KOPT-K1 (cell line): Measurements from ENCODE around the gene CYRIA.

Experiments
- H3K27ac ChIP-seq: fragments of 200-600 bp; sonication (generic); 2 replicates; pipeline ENCODE4 v1.5.1; 2016; ENCODE audit warnings: antibody characterized with exemption, mild to moderate bottlenecking, low read depth, low read length; ENCODE audit not compliant: poor library complexity, severe bottlenecking
- H3K36me3 ChIP-seq: fragments of 200-600 bp; sonication (generic); 2 replicates; pipeline ENCODE4 v1.5.1; 2017; ENCODE audit warnings: antibody characterized with exemption, mild to moderate bottlenecking, low read length, moderate library complexity; ENCODE audit not compliant: insufficient read depth
- H3K9me3 ChIP-seq: fragments of 200-600 bp; sonication (generic); 2 replicates; pipeline ENCODE4 v1.5.1; 2017; ENCODE audit warnings: antibody characterized with exemption, low read length, mild to moderate bottlenecking; ENCODE audit not compliant: insufficient read depth, poor library complexity, severe bottlenecking

The CYRIA gene

GRCh38 chr2:16633621-16634430, 31.8 kb downstream of the CYRIA start:
- Histone ChIP-seq H3K27ac (no peak overlapping the region), H3K36me3 (no peaks in the 10 kb centered on the region), H3K9me3 (no peaks in the 10 kb centered on the region)

GRCh38 chr2:16632598-16632997, 33.0 kb downstream of the CYRIA start:
- no peak overlapping the region for H3K27ac ChIP-seq
- no peaks in the 10 kb centered on the region for H3K9me3 ChIP-seq
- H3K36me3 ChIP-seq: no peaks in the 10 kb centered on the region

GRCh38 chr2:16630463-16630862, 35.2 kb downstream of the CYRIA start:
- H3K9me3 ChIP-seq: no peaks in the 10 kb centered on the region
- H3K36me3 ChIP-seq: no peaks in the 10 kb centered on the region
- H3K27ac ChIP-seq: no peak overlapping the region

GRCh38 chr2:16629770-16630169, 35.9 kb downstream of the CYRIA start:
- Histone ChIP-seq H3K27ac (no peak overlapping the region), H3K9me3 (no peaks in the 10 kb centered on the region)

GRCh38 chr2:16629044-16629443, 36.6 kb downstream of the CYRIA start:
- Histone ChIP-seq H3K27ac (no peak overlapping the region), H3K36me3 (no peaks in the 10 kb centered on the region), H3K9me3 (no peaks in the 10 kb centered on the region)

More at GRCh38 chr2:16629770-16630169, 35.9 kb downstream of the CYRIA start:
- no peaks in the 10 kb centered on the region for H3K36me3 ChIP-seq

GRCh38 chr2:16628314-16628713, 37.3 kb downstream of the CYRIA start:
- Histone ChIP-seq H3K36me3 (no peaks in the 10 kb centered on the region), H3K27ac (no peak overlapping the region), H3K9me3 (no peaks in the 10 kb centered on the region)

GRCh38 chr2:16626997-16627605, 38.5 kb downstream of the CYRIA start:
- H3K27ac ChIP-seq: no peak overlapping the region
- H3K9me3 ChIP-seq: no peaks in the 10 kb centered on the region
- no peaks in the 10 kb centered on the region for H3K36me3 ChIP-seq

GRCh38 chr2:16626497-16626896, 39.1 kb downstream of the CYRIA start:
- Histone ChIP-seq H3K27ac (no peak overlapping the region), H3K36me3 (no peaks in the 10 kb centered on the region), H3K9me3 (no peaks in the 10 kb centered on the region)

- Histone ChIP-seq H3K27ac (no peak overlapping the region), H3K9me3 (no peaks in the 10 kb centered on the region), H3K36me3 (no peaks in the 10 kb centered on the region)
Observed at GRCh38 chr2:16625759-16626158, 39.9 kb downstream of the CYRIA start.

- no peak overlapping the region for H3K27ac ChIP-seq
Observed at GRCh38 chr2:16625201-16625729, 40.4 kb downstream of the CYRIA start.

GRCh38 chr2:16624436-16624780, 41.2 kb downstream of the CYRIA start:
- Histone ChIP-seq H3K36me3 (no peaks in the 10 kb centered on the region), H3K27ac (no peak overlapping the region), H3K9me3 (no peaks in the 10 kb centered on the region)

More at GRCh38 chr2:16625201-16625729, 40.4 kb downstream of the CYRIA start:
- H3K9me3 ChIP-seq: no peaks in the 10 kb centered on the region
- no peaks in the 10 kb centered on the region for H3K36me3 ChIP-seq

GRCh38 chr2:16623564-16624435, 41.8 kb downstream of the CYRIA start:
- H3K36me3 ChIP-seq: no peaks in the 10 kb centered on the region
- no peak overlapping the region for H3K27ac ChIP-seq
- H3K9me3 ChIP-seq: no peaks in the 10 kb centered on the region

- no peaks in the 10 kb centered on the region for H3K9me3 ChIP-seq
- H3K27ac ChIP-seq: no peak overlapping the region
- H3K36me3 ChIP-seq: no peaks in the 10 kb centered on the region
Observed at GRCh38 chr2:16623031-16623430, 42.6 kb downstream of the CYRIA start.

- Histone ChIP-seq H3K9me3 (no peaks in the 10 kb centered on the region), H3K27ac (no peak overlapping the region), H3K36me3 (no peaks in the 10 kb centered on the region)
Observed at GRCh38 chr2:16622399-16622968, 43.1 kb downstream of the CYRIA start.

- no peaks in the 10 kb centered on the region for H3K36me3 ChIP-seq
Observed at GRCh38 chr2:16621316-16621715, 44.3 kb downstream of the CYRIA start.

More at GRCh38 chr2:16621316-16621715, 44.3 kb downstream of the CYRIA start:
- Histone ChIP-seq H3K9me3 (no peaks in the 10 kb centered on the region), H3K27ac (no peak overlapping the region)
